ENCODE measurements around the gene TMOD3.

TMOD3 gene

GRCh38 chr15:51848811-51849210, 19.4 kb downstream of the TMOD3 start:
- DNase-seq (ENCODE audit: low read depth) = no peak
- H3K4me3 ChIP-seq (ENCODE audit: low read depth, low read length) = no peak overlapping the region
- TF ChIP-seq, protein P1, sequence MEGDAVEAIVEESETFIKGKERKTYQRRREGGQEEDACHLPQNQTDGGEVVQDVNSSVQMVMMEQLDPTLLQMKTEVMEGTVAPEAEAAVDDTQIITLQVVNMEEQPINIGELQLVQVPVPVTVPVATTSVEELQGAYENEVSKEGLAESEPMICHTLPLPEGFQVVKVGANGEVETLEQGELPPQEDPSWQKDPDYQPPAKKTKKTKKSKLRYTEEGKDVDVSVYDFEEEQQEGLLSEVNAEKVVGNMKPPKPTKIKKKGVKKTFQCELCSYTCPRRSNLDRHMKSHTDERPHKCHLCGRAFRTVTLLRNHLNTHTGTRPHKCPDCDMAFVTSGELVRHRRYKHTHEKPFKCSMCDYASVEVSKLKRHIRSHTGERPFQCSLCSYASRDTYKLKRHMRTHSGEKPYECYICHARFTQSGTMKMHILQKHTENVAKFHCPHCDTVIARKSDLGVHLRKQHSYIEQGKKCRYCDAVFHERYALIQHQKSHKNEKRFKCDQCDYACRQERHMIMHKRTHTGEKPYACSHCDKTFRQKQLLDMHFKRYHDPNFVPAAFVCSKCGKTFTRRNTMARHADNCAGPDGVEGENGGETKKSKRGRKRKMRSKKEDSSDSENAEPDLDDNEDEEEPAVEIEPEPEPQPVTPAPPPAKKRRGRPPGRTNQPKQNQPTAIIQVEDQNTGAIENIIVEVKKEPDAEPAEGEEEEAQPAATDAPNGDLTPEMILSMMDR (conservative IDR thresholded peaks at IDR 0.05; ENCODE audit: low read depth, low read length) = no peak

DNA sequence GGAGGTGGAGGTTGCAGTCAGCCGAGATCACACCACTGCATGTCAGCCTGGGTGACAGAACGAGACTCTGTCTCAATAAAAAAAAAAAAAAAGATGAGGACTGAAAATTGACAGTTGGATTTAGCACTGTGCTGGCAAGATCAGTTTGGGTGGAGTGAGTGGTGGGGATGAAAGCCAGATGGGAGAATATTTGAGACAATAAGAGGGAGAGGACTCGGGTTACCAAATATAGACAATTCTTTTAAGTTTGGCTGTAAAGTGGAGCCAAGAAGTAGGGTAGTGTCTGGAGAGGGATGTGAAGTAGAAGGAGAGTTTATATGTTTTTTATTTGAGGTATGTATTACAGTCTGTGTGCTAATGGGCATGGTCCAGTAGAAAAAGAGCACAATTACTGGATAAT, 20.4 kb downstream of the TMOD3 start:
- no peak overlapping the region for H3K4me3 ChIP-seq (ENCODE audit: low read depth, low read length)
- DNase-seq (ENCODE audit: low read depth) = no peak
- TF ChIP-seq, protein P1 (conservative IDR thresholded peaks at IDR 0.05; ENCODE audit: low read depth, low read length) = no peak

GRCh38 chr15:51853998-51854397, 24.5 kb downstream of the TMOD3 start:
- peak; percentile 46 for DNase-seq (ENCODE audit: low read depth)
- TF ChIP-seq, protein P1 (conservative IDR thresholded peaks at IDR 0.05; ENCODE audit: low read depth, low read length) = no peak
- no peak overlapping the region for H3K4me3 ChIP-seq (ENCODE audit: low read depth, low read length)

GRCh38 chr15:51855612-51856011, 26.2 kb downstream of the TMOD3 start:
- TF ChIP-seq, protein P1 (conservative IDR thresholded peaks at IDR 0.05; ENCODE audit: low read depth, low read length) = no peak
- DNase-seq (ENCODE audit: low read depth) = no peak
- no peak overlapping the region for H3K4me3 ChIP-seq (ENCODE audit: low read depth, low read length)

- H3K4me3 ChIP-seq (ENCODE audit: low read depth, low read length) = no peak overlapping the region
- TF ChIP-seq, protein P1 (conservative IDR thresholded peaks at IDR 0.05; ENCODE audit: low read depth, low read length) = no peak
- DNase-seq (ENCODE audit: low read depth) = no peak
These were observed 27.4 kb downstream of the TMOD3 start for GRCh38 chr15:51856714-51857380.

DNA sequence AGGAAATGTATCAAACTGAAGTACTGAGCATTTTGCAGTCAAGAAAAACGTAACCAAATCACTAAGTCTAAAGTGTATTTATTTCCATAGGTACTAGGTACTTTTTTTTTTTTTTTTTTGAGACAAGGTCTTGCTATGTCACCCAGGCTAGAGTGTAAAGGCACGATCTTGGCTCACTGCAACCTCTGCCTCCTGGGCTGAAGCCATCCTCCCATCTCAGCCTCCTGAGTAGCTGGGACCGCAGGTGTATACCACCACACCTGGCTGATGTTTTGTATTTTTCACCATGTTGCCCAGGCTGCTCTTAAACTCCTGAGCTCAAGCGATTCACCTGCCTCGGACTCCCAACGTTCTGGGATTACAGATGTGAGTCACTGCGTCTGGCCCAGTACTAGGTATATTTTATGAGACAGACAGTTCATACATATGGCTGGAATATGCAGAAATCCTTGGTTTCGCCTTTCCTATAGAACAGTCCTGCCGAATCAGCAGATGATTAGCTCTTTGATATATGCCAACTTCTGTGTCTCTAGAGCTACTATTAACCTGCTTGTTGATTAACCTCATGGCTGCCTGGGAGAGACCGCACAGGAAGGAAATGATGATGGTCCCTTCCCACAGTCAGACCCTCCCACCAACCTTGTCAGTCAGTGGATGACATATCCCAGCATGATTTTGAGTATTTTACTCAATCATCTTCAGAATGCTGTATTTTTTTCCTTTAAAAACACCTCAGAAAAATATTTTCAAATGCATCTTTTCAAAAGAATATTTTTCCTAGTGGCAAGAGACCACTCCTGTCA, 32.3 kb downstream of the TMOD3 start:
- no peak for DNase-seq (ENCODE audit: low read depth)
- TF ChIP-seq, protein P1 (conservative IDR thresholded peaks at IDR 0.05; ENCODE audit: low read depth, low read length) = no peak
- no peak overlapping the region for H3K4me3 ChIP-seq (ENCODE audit: low read depth, low read length)

Data from choroid plexus epithelial cell (primary cell).